ENCODE results near the gene ZFYVE27.

The ZFYVE27 gene

DNA sequence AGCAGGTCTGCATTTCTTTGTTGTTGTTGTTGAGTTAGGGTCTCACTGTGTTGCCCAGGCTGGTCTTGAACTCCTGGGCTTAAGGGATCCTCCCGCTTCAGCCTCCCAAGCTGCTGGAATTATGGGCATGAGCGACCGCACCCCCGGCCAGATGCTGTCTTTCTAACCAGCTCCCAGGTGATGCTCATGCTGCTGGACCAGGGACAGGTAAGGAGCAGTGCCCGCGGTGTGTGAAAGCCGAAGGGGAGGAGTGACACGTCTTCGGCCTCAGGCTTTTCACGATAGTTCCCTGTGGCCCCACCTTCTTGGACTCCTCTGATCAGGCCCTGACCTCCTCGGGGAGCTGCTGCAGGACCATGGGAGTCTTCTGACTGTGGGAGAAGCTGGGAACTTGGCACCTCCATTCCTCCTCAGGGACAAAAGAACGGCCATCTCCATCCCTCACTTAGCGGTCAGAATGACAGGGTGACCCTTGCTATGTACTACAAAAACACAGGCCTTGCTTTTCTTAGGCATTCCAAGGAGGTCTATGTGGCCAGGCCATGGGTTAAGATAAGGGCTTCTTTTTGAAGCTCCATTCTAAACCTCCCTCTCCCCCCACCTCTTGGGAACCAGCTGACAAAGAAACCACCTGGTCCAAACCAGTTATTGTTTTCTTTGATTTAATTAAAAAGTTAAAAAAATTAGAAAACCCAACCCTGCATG is 29.3 kb downstream of the ZFYVE27 start:
- no peak for DNase-seq (ENCODE audit: extremely low read depth, insufficient read length)
- no peak for TF ChIP-seq CTCF (IDR thresholded peaks at IDR 0.05; ENCODE audit: insufficient read depth, low read length, poor library complexity, severe bottlenecking)

GRCh38 chr10:97766996-97767924 is 30.3 kb downstream of the ZFYVE27 start:
- no peaks in the 10 kb centered on the region; the same call in 1 of the 2 replicates for H3K27me3 ChIP-seq (replicated peaks; ENCODE audit: control insufficient read depth, insufficient read depth, low read length)
- no peak overlapping the region for H3K4me3 ChIP-seq (replicated peaks; ENCODE audit: low read depth, low read length)
- DNase-seq (ENCODE audit: extremely low read depth, insufficient read length): no peak
- H3K36me3 ChIP-seq (ENCODE audit: control insufficient read depth, insufficient read depth, low read length): peaks cover 6% of the 10 kb centered on the region
- TF ChIP-seq CTCF (IDR thresholded peaks at IDR 0.05; ENCODE audit: insufficient read depth, low read length, poor library complexity, severe bottlenecking): no peak

More for the DNA sequence above, 29.3 kb downstream of the ZFYVE27 start:
- H3K36me3 ChIP-seq (ENCODE audit: control insufficient read depth, insufficient read depth, low read length): peaks cover 7% of the 10 kb centered on the region
- no peaks in the 10 kb centered on the region; the same call in 1 of the 2 replicates for H3K27me3 ChIP-seq (replicated peaks; ENCODE audit: control insufficient read depth, insufficient read depth, low read length)
- no peak overlapping the region for H3K4me3 ChIP-seq (replicated peaks; ENCODE audit: low read depth, low read length)

DNA sequence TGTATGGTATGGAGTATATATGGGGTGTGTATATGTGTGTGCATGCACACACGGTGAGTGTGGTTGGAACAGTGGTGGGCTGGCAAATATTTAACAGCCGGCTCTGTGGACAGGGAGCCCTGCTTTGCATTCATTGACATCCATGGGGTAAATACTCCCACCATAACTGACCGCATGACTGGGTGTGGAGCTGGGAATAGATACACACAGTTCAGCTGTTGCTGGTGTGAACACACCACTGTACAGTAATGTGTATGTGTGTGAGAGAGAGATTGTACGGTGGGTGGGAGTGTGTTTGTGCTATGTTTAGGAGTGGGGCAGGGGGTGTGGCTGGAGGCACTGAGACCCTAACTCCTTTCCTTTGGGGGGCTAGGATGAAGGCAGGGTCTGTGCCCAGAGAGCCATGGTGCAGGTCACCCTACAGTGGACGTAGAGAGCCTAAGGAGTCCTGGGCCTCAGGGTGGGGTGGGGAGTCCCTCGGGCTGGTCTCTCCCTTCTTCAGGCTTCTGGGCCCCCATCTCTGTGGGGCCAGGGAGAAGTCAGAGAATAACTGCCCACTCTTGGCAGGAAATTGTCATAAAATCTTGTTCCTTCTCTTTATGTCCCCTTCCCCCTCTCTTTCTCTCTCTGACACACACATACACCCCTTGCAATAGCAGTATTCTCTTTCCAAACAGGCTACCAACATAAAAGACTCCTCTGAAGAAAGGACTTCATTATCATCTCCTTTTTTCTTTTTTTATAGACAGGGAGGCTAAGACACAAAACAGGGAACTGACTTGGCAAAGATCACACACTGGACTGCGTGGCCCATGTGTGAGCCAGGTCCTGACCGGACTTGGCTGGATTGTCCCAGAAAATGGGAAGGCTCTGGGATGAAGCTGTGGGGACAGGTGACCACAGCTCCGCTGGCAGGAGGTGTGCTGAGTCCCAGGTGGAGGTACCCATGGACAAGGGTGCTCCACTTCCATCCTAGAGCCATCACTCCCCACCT is 31.7 kb downstream of the ZFYVE27 start:
- H3K27me3 ChIP-seq (replicated peaks; ENCODE audit: control insufficient read depth, insufficient read depth, low read length): no peaks in the 10 kb centered on the region; the same call in 1 of the 2 replicates

GRCh38 chr10:97770255-97770654 is 33.3 kb downstream of the ZFYVE27 start:
- H3K36me3 ChIP-seq (ENCODE audit: control insufficient read depth, insufficient read depth, low read length): no peaks in the 10 kb centered on the region; the same call in 1 of the 2 replicates
- no peak for DNase-seq (ENCODE audit: extremely low read depth, insufficient read length)
- no peaks in the 10 kb centered on the region; the same call in 1 of the 2 replicates for H3K27me3 ChIP-seq (replicated peaks; ENCODE audit: control insufficient read depth, insufficient read depth, low read length)
- no peak overlapping the region for H3K4me3 ChIP-seq (replicated peaks; ENCODE audit: low read depth, low read length)
- no peak for TF ChIP-seq CTCF (IDR thresholded peaks at IDR 0.05; ENCODE audit: insufficient read depth, low read length, poor library complexity, severe bottlenecking)

More for the DNA sequence above, 31.7 kb downstream of the ZFYVE27 start:
- no peaks in the 10 kb centered on the region; the same call in 1 of the 2 replicates for H3K36me3 ChIP-seq (ENCODE audit: control insufficient read depth, insufficient read depth, low read length)
- no peak for TF ChIP-seq CTCF (IDR thresholded peaks at IDR 0.05; ENCODE audit: insufficient read depth, low read length, poor library complexity, severe bottlenecking)
- DNase-seq (ENCODE audit: extremely low read depth, insufficient read length): no peak
- H3K4me3 ChIP-seq (replicated peaks; ENCODE audit: low read depth, low read length): no peak overlapping the region

Data from GM06990 (cell line).